ENCODE measurements around the gene RAB11FIP2. TPM values are rescaled to one million over a fixed set of nuclear protein-coding genes. Genes with fewer than 3 reads are reported as not detected.

The RAB11FIP2 gene
- total and polyA plus RNA-seq, 8 donors = 19.1 to 25.6 (median 22.1) TPM

DNA sequence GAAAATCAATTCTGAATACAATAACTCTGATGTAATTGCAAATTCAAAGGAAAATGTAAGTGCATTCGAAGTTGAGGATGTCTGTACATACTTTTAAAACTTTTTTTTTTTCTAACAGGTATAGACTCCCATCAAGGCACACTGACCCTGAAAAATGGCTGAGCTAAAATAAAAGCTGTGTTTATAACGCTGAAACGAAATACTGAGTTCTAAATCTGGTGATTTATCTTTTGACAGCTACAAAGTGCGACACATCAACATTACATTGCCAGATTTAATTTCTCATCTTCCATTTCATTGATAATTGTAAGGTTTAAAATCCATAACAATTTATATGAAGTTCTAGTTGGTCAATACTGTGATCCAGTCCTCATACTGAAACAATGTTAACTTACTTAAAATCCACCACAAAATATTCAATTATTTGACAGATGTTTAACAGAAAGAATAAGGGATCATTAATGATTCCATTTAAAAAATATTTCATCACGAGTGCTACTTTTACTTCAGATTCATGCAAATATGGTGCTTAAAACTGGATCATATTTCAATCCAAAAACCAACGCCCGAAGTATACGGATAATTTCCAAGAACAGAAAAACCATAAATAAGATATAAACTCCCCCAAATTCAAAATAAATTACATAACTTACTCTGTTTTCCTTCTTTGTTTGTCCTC lies 1.4 kb downstream of the RAB11FIP2 start:
- ATAC-seq = no peak
- H3K4me3 ChIP-seq = peak overlapping the region; percentile 71 to 86
- TF ChIP-seq, protein P1, sequence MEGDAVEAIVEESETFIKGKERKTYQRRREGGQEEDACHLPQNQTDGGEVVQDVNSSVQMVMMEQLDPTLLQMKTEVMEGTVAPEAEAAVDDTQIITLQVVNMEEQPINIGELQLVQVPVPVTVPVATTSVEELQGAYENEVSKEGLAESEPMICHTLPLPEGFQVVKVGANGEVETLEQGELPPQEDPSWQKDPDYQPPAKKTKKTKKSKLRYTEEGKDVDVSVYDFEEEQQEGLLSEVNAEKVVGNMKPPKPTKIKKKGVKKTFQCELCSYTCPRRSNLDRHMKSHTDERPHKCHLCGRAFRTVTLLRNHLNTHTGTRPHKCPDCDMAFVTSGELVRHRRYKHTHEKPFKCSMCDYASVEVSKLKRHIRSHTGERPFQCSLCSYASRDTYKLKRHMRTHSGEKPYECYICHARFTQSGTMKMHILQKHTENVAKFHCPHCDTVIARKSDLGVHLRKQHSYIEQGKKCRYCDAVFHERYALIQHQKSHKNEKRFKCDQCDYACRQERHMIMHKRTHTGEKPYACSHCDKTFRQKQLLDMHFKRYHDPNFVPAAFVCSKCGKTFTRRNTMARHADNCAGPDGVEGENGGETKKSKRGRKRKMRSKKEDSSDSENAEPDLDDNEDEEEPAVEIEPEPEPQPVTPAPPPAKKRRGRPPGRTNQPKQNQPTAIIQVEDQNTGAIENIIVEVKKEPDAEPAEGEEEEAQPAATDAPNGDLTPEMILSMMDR (IDR thresholded peaks at IDR 0.05) = no peak
- DNase-seq = no peak
- H3K9me3 ChIP-seq = no peaks in the 10 kb centered on the region
- intact Hi-C loops (cut with DNase I) = no loop called here
- H3K27me3 ChIP-seq = no peaks in the 10 kb centered on the region
- peak overlapping the region; percentile 92 to 94 for H3K27ac ChIP-seq
- peaks cover 12 to 45% of the 10 kb centered on the region in 2 donors for H3K4me1 ChIP-seq
- no peaks in the 10 kb centered on the region for H3K36me3 ChIP-seq

DNA sequence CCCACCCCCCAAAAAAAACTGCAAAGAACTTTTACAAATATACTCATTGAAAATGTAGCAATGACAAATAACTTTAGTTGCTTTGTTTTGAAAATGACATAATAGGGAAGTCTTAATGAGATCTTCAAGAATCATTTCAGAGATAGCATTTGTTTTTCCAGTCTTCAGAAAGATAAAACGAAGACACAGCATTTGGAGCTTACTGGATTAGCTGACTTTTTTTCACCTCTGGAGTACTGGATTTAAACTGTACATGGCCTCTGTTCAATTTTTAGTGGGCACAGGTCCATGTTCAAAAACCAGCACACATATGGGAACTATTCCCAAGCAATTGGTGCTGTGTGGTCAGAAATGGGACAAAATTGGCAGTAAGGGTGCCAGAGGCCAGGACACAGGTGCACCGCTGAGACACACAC lies 3.9 kb downstream of the RAB11FIP2 start:
- Histone ChIP-seq H3K4me1 (peaks cover 12 to 45% of the 10 kb centered on the region in 2 donors), H3K9me3 (no peaks in the 10 kb centered on the region), H3K27me3 (no peaks in the 10 kb centered on the region), H3K27ac (no peak overlapping the region), H3K4me3 (no peak overlapping the region), H3K36me3 (peaks cover 0 to 8% of the 10 kb centered on the region in 2 donors)
- no peak for DNase-seq
- intact Hi-C loops (cut with DNase I) = no loop called here
- no peak for ATAC-seq
- TF ChIP-seq, protein P1 (IDR thresholded peaks at IDR 0.05) = no peak

DNA sequence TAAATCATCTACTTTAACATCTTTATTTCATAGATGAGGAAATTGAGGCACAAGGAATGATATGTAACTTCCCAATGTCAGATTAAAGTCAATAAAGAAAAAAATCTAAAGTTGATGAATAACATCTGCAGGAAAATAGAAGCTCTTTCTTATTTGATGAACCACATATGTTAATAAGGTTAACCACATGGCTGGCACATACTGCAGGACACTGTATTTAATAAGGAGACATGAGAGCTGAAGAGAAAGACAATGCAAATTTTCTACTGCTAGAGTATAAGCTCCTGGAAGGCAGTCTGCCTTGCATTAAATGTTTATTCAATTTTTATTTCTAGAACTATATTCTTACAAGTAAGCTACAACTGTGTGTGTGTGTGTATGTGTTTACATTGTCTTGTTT lies 4.4 kb downstream of the RAB11FIP2 start:
- no peaks in the 10 kb centered on the region for H3K9me3 ChIP-seq
- H3K4me3 ChIP-seq = no peak overlapping the region
- intact Hi-C loops (cut with DNase I) = no loop called here
- H3K4me1 ChIP-seq = peaks cover 12 to 43% of the 10 kb centered on the region in 2 donors
- no peak for DNase-seq
- H3K27me3 ChIP-seq = no peaks in the 10 kb centered on the region
- H3K27ac ChIP-seq = no peak overlapping the region
- TF ChIP-seq, protein P1 (IDR thresholded peaks at IDR 0.05) = no peak
- ATAC-seq = no peak
- peaks cover 0 to 8% of the 10 kb centered on the region in 2 donors for H3K36me3 ChIP-seq

DNA sequence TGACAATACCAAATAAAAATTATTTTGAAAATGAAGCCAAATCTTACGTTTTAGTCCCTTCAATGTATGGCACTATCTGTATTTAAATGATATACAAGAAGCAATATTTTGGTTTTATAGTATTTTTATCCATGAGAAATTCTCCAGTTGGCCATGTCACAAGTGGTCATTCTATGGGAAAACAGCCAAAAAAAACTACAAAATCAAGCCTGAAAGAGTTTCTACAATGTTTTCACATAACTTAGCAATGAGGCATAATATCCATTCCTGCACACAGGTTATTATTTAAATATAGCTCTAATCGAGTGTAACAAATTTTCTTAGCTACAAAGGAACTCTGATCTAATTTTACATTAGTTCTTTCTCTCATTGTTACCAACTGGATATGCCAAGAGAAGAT lies 5.4 kb downstream of the RAB11FIP2 start:
- Histone ChIP-seq H3K36me3 (peaks cover 0 to 8% of the 10 kb centered on the region in 2 donors), H3K27ac (no peak overlapping the region)
- no peak for DNase-seq

DNA sequence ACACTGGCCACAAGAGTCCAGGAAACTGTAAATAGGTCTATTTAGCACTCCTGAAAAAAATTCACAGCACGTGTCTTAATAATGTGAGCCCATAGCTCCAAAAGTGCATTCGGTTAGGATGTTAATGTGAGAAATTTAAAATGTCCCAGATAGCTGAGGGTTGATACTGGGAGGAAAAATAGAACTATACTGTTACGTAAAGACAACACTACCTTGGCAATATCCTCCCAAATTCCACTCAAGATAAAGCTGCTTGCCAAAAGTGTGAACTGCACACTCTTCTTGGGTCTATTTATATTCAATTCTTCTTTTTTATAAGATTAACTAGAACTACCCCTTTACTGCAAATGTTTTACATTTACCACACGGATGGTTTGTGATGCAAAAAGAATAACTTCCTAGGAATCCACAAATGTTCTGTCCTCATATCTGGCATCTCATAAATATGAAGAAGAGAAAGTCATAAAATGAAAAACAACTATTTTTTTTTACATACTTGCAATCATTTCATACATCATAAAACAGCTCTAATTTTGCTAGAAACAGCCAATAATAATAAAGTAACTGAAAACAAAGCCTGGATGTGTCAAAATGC lies 10.4 kb downstream of the RAB11FIP2 start:
- H3K36me3 ChIP-seq = peaks cover 0 to 26% of the 10 kb centered on the region in 2 donors
- H3K4me1 ChIP-seq = peaks cover 0 to 30% of the 10 kb centered on the region in 2 donors
- intact Hi-C loops (cut with DNase I) = no loop called here
- no peaks in the 10 kb centered on the region for H3K9me3 ChIP-seq
- no peak overlapping the region for H3K4me3 ChIP-seq
- TF ChIP-seq, protein P1 (IDR thresholded peaks at IDR 0.05) = no peak
- ATAC-seq = peak; percentile 60
- no peak for DNase-seq
- peak overlapping the region; percentile 42 to 81 for H3K27ac ChIP-seq
- H3K27me3 ChIP-seq = no peaks in the 10 kb centered on the region

More for the DNA sequence above, 5.4 kb downstream of the RAB11FIP2 start:
- H3K4me1 ChIP-seq = peaks cover 12 to 46% of the 10 kb centered on the region in 2 donors
- H3K9me3 ChIP-seq = no peaks in the 10 kb centered on the region
- no peak overlapping the region for H3K4me3 ChIP-seq
- ATAC-seq = no peak
- intact Hi-C loops (cut with DNase I) = no loop called here
- TF ChIP-seq, protein P1 (IDR thresholded peaks at IDR 0.05) = no peak
- H3K27me3 ChIP-seq = no peaks in the 10 kb centered on the region

Data from left lung (tissue), 10 donors.